K562 (cell line): ENCODE data around the gene MATN4. TPM values are rescaled to one million over a fixed set of nuclear protein-coding genes. Genes with fewer than 3 reads are reported as not detected.

Experiments
- KDM2B ChIP-seq: fragments of 250-450 bp; sonication (Bioruptor Pico); IDR thresholded peaks from 2 replicates; pipeline ENCODE4 v1.8.0; 2021; ENCODE audit warnings: mild to moderate bottlenecking, moderate library complexity
- PTTG1 ChIP-seq: fragments of 450-650 bp; IDR thresholded peaks from 2 replicates; pipeline ENCODE4 v1.6.1; 2016; ENCODE audit warnings: low read depth, mild to moderate bottlenecking, missing genetic modification characterization, missing compliant biosample characterization
- SP2 ChIP-seq: IDR thresholded peaks from 2 replicates; pipeline ENCODE4 v1.6.1; 2011; ENCODE audit warnings: mild to moderate bottlenecking, low read depth, low read length, moderate library complexity; ENCODE audit not compliant: poor library complexity, severe bottlenecking; ENCODE audit errors: extremely low read depth
- TRIM25 ChIP-seq: fragments of 450-650 bp; IDR thresholded peaks from 2 replicates; pipeline ENCODE4 v1.7.0; 2016; ENCODE audit warnings: borderline replicate concordance
- ZHX1 ChIP-seq: fragments of 150-350 bp; conservative IDR thresholded peaks from 2 replicates; pipeline ENCODE4 v1.6.1; 2014; ENCODE audit warnings: low read length
- polyA plus RNA-seq, 8 experiments: library from polyadenylated mRNA; depleted of rRNA in 4 of 8; stranded (reverse) in 5 of 8; unstranded in 3 of 8; fragments of >200 nt; fragmentation: Nextera tagmentation in 2 of 8; fragmentation: Illumina TruSeq in 1 of 8; extraction: Ambion mirVana in 2 of 8; extraction: Trizol in 1 of 8; gene quantifications; 2 replicates each; pipeline versions ENCODE4 v1.2.1 to v1.2.3, GENCODE V29; 2011 to 2014; ENCODE audit warnings: inconsistent platforms in 1 of 8, missing spikeins in 1 of 8
- total RNA-seq, 7 experiments: library from RNA; depleted of rRNA in 6 of 7; stranded (reverse); fragments of >200 nt in 6 of 7; fragmentation: Illumina TruSeq in 2 of 7; extraction: Trizol in 2 of 7; gene quantifications; 2 replicates each; pipeline versions ENCODE4 v1.2.1 to v1.2.3, GENCODE V29; 2011 to 2021; ENCODE audit warnings: low replicate concordance in 1 of 7
- TF ChIP-seq, protein P1 (sequence below): fragments of 250-450 bp; sonication (Bioruptor Pico); IDR thresholded peaks from 2 replicates; pipeline ENCODE4 v1.4.0; 2020
- TF ChIP-seq, protein P2 (sequence below), 2 experiments: fragments of 450-650 bp in 1 of 2; sonication (generic) in 1 of 2; formaldehyde crosslinking in 1 of 2; IDR thresholded peaks; 2 replicates each; pipeline versions ENCODE4 v1.7.1 to v1.9.0; 2016 to 2022; ENCODE audit warnings: inconsistent platforms in 1 of 2, mild to moderate bottlenecking in 1 of 2, missing genetic modification reagents in 1 of 2

MATN4 gene
- total and polyA plus RNA-seq, 9 of the 15 experiments (the other 6 are each of a cell fraction or from before 2014, with no cell fraction given), result 0.09 TPM; not detected in 8

DNA sequence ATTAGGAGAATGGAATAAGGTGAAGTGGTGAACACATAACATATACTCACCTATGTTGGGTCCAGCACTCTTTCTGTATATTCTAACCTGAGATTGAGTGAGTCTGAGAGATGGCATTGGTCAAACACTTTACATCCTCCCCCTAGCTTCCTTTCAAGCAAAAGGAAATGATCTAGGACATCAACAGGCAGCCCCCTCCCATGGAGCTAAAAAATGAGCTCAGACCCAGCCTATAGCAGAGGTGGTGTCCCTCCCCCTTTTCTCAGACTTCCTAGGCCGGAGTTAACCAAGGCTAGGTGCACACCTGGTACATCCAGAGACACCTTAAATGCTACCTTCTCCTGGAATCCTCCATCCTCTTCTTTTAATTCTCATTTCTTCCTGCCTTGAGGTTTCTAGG is 45.6 kb upstream of the MATN4 start (continued):
- TF ChIP-seq, protein P1, sequence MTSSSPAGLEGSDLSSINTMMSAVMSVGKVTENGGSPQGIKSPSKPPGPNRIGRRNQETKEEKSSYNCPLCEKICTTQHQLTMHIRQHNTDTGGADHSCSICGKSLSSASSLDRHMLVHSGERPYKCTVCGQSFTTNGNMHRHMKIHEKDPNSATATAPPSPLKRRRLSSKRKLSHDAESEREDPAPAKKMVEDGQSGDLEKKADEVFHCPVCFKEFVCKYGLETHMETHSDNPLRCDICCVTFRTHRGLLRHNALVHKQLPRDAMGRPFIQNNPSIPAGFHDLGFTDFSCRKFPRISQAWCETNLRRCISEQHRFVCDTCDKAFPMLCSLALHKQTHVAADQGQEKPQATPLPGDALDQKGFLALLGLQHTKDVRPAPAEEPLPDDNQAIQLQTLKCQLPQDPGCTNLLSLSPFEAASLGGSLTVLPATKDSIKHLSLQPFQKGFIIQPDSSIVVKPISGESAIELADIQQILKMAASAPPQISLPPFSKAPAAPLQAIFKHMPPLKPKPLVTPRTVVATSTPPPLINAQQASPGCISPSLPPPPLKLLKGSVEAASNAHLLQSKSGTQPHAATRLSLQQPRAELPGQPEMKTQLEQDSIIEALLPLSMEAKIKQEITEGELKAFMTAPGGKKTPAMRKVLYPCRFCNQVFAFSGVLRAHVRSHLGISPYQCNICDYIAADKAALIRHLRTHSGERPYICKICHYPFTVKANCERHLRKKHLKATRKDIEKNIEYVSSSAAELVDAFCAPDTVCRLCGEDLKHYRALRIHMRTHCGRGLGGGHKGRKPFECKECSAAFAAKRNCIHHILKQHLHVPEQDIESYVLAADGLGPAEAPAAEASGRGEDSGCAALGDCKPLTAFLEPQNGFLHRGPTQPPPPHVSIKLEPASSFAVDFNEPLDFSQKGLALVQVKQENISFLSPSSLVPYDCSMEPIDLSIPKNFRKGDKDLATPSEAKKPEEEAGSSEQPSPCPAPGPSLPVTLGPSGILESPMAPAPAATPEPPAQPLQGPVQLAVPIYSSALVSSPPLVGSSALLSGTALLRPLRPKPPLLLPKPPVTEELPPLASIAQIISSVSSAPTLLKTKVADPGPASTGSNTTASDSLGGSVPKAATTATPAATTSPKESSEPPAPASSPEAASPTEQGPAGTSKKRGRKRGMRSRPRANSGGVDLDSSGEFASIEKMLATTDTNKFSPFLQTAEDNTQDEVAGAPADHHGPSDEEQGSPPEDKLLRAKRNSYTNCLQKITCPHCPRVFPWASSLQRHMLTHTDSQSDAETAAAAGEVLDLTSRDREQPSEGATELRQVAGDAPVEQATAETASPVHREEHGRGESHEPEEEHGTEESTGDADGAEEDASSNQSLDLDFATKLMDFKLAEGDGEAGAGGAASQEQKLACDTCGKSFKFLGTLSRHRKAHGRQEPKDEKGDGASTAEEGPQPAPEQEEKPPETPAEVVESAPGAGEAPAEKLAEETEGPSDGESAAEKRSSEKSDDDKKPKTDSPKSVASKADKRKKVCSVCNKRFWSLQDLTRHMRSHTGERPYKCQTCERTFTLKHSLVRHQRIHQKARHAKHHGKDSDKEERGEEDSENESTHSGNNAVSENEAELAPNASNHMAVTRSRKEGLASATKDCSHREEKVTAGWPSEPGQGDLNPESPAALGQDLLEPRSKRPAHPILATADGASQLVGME (CRISPR knock-in tag), result no peak
- TF ChIP-seq PTTG1 (tag) (no peak), ZHX1 (no peak), TRIM25 (no peak), KDM2B (no peak), SP2 (no peak)
- TF ChIP-seq, protein P2, sequence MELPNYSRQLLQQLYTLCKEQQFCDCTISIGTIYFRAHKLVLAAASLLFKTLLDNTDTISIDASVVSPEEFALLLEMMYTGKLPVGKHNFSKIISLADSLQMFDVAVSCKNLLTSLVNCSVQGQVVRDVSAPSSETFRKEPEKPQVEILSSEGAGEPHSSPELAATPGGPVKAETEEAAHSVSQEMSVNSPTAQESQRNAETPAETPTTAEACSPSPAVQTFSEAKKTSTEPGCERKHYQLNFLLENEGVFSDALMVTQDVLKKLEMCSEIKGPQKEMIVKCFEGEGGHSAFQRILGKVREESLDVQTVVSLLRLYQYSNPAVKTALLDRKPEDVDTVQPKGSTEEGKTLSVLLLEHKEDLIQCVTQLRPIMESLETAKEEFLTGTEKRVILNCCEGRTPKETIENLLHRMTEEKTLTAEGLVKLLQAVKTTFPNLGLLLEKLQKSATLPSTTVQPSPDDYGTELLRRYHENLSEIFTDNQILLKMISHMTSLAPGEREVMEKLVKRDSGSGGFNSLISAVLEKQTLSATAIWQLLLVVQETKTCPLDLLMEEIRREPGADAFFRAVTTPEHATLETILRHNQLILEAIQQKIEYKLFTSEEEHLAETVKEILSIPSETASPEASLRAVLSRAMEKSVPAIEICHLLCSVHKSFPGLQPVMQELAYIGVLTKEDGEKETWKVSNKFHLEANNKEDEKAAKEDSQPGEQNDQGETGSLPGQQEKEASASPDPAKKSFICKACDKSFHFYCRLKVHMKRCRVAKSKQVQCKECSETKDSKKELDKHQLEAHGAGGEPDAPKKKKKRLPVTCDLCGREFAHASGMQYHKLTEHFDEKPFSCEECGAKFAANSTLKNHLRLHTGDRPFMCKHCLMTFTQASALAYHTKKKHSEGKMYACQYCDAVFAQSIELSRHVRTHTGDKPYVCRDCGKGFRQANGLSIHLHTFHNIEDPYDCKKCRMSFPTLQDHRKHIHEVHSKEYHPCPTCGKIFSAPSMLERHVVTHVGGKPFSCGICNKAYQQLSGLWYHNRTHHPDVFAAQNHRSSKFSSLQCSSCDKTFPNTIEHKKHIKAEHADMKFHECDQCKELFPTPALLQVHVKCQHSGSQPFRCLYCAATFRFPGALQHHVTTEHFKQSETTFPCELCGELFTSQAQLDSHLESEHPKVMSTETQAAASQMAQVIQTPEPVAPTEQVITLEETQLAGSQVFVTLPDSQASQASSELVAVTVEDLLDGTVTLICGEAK (IDR thresholded peaks at IDR 0.05), result no peak
- TF ChIP-seq, protein P2 (CRISPR knock-in tag; IDR thresholded peaks at IDR 0.05), result no peak
